ENCODE results near the gene DPF3. TPM values are rescaled to one million over a fixed set of nuclear protein-coding genes. Genes with fewer than 3 reads are reported as not detected.

The DPF3 gene
- total RNA-seq, 1 experiment from 2014 or later: 0.31 TPM

DNA sequence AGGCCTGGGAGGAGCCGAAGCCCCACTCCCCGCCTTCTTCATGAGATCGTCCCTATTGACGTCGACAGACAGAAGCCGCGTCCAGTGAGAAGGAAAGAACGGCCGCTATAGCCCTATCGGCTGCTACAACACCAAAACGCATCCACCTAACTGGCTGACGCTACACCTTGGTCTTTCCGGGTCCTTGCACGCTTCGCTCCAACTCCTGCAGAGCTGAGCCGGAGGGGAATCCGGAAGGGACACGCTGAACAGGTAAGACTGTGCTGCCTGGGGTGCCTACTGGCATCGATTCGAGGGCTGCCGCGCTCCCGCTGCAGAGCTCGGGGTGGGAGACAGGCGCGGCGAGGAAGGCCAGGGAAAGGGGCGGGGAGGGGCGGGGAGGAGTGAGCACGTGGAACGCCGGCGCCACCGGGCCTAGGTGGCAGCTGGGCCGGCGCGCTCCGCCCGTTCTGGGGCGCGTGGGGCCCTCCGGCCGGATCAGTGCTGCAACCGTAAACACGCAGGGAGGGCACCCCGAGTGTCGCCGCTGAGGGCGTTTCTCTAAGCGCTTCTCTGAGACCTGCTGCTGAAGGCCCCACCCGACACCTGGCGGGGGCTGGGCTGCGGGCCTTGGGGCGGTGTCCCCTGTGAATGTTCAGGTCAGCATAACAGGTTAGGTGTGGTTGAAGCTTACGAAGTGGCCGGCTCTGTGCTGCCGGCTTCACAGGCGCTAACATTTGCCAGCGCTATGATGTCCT, 32.6 kb upstream of the DPF3 start, which contains the start of gene DCAF4:
Gene DCAF4 (plus strand): TSS at position 173 of the 737 bp plus-strand sequence. CDS start 11,515 bp downstream, outside the sequence.
- ATAC-seq: peak; percentile 98
- Mint-ChIP-seq H3K27ac (peak within 1 kb of the TSS; percentile 70), H3K36me3 (no peaks in the 10 kb centered on the region), H3K4me1 (peaks cover 19% of the 10 kb centered on the region), H3K4me3 (peak within 1 kb of the TSS; percentile 87), H3K9me3 (no peaks in the 10 kb centered on the region), H3K27me3 (ENCODE audit: low read depth) (peaks cover 20% of the 10 kb centered on the region)
- CTCF ChIA-PET: interaction anchor here (1.0 to 1.5 kb wide), 2 partner anchors 22 to 412 kb away, joined by 4 to 8 read pairs; no protein-coding TSS in a partner anchor
- DNase-seq (ENCODE audit: low spot score): peak; percentile 96
- POLR2A ChIA-PET: interaction anchor here (0.5 to 1.4 kb wide), 3 partner anchors 132 to 470 kb away, joined by 3 to 7 read pairs (median 3); partner anchors contain the start of gene RBM25
- 0 out of 2 replicates have a peak, but pooled peaks have one; percentile 48 for TF ChIP-seq ZNF281 (CRISPR knock-in tag; IDR thresholded peaks at IDR 0.05)
- TF ChIP-seq ARID4B (CRISPR knock-in tag; IDR thresholded peaks at IDR 0.05; ENCODE audit: borderline replicate concordance): peak; percentile 93; the same call in 1 of the 2 replicates
- peak; percentile 80; the same call in 1 of the 2 replicates for TF ChIP-seq ZNF232 (CRISPR knock-in tag; IDR thresholded peaks at IDR 0.05)
- peak; percentile 57 for TF ChIP-seq SP1 (CRISPR knock-in tag; conservative IDR thresholded peaks at IDR 0.05)
- TF ChIP-seq, protein P1, sequence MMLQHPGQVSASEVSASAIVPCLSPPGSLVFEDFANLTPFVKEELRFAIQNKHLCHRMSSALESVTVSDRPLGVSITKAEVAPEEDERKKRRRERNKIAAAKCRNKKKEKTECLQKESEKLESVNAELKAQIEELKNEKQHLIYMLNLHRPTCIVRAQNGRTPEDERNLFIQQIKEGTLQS (CRISPR knock-in tag; conservative IDR thresholded peaks at IDR 0.05): 0 out of 2 replicates have a peak, but pooled peaks have one; percentile 45
- TF ChIP-seq ZNF416 (CRISPR knock-in tag; IDR thresholded peaks at IDR 0.05): no peak
- TF ChIP-seq SOX15 (CRISPR knock-in tag; IDR thresholded peaks at IDR 0.05): no peak
- TF ChIP-seq FOXK1 (CRISPR knock-in tag; IDR thresholded peaks at IDR 0.05): peak; percentile 74
- TF ChIP-seq E2F4 (CRISPR knock-in tag; IDR thresholded peaks at IDR 0.05; ENCODE audit: borderline replicate concordance, low read depth): no peak
- TF ChIP-seq TP53 (CRISPR knock-in tag; IDR thresholded peaks at IDR 0.05): 0 out of 2 replicates have a peak, but pooled peaks have one; percentile 64
- 0 out of 2 replicates have a peak, but pooled peaks have one; percentile 59 for TF ChIP-seq ZBTB43 (CRISPR knock-in tag; IDR thresholded peaks at IDR 0.05)
- TF ChIP-seq NFYB (CRISPR knock-in tag; conservative IDR thresholded peaks at IDR 0.05; ENCODE audit: low read depth): peak; percentile 86
- TF ChIP-seq ZNF317 (CRISPR knock-in tag; IDR thresholded peaks at IDR 0.05; ENCODE audit: borderline replicate concordance, low read depth): 0 out of 2 replicates have a peak, but pooled peaks have one; percentile 6
- peak; percentile 53; the same call in 1 of the 2 replicates for TF ChIP-seq NFE2L1 (CRISPR knock-in tag; IDR thresholded peaks at IDR 0.05)
- TF ChIP-seq ZNF425 (CRISPR knock-in tag; conservative IDR thresholded peaks at IDR 0.05): no peak
- no peak for TF ChIP-seq TEAD4 (CRISPR knock-in tag; IDR thresholded peaks at IDR 0.05)
- peak; percentile 83; the same call in 1 of the 2 replicates for TF ChIP-seq MYBL2 (CRISPR knock-in tag; IDR thresholded peaks at IDR 0.05)
- peak; percentile 83; the same call in 1 of the 2 replicates for TF ChIP-seq FOXP1 (CRISPR knock-in tag; IDR thresholded peaks at IDR 0.05; ENCODE audit: borderline replicate concordance)
- TF ChIP-seq ZNF138 (CRISPR knock-in tag; conservative IDR thresholded peaks at IDR 0.05): 0 out of 2 replicates have a peak, but pooled peaks have one; percentile 27
- TF ChIP-seq GABPB1 (CRISPR knock-in tag; IDR thresholded peaks at IDR 0.05): peak; percentile 20; the same call in 1 of the 2 replicates
- TF ChIP-seq, protein P2, sequence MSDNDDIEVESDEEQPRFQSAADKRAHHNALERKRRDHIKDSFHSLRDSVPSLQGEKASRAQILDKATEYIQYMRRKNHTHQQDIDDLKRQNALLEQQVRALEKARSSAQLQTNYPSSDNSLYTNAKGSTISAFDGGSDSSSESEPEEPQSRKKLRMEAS (CRISPR knock-in tag; IDR thresholded peaks at IDR 0.05): peak; percentile 95
- 0 out of 2 replicates have a peak, but pooled peaks have one; percentile 39 for TF ChIP-seq TCF7 (CRISPR knock-in tag; IDR thresholded peaks at IDR 0.05; ENCODE audit: low read depth)
- 0 out of 2 replicates have a peak, but pooled peaks have one; percentile 20 for TF ChIP-seq ZBTB21 (CRISPR knock-in tag; IDR thresholded peaks at IDR 0.05; ENCODE audit: borderline replicate concordance)
